Measurements from ENCODE around the gene FGFRL1. TPM values are rescaled to one million over a fixed set of nuclear protein-coding genes. Genes with fewer than 3 reads are reported as not detected.

FGFRL1 gene, protein sequence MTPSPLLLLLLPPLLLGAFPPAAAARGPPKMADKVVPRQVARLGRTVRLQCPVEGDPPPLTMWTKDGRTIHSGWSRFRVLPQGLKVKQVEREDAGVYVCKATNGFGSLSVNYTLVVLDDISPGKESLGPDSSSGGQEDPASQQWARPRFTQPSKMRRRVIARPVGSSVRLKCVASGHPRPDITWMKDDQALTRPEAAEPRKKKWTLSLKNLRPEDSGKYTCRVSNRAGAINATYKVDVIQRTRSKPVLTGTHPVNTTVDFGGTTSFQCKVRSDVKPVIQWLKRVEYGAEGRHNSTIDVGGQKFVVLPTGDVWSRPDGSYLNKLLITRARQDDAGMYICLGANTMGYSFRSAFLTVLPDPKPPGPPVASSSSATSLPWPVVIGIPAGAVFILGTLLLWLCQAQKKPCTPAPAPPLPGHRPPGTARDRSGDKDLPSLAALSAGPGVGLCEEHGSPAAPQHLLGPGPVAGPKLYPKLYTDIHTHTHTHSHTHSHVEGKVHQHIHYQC
- total RNA-seq (10 to 100 TPM; 15.8 to 31.1 TPM), polyA plus RNA-seq (10 to 100 TPM; 13.4 to 14.7 TPM)
- long read RNA-seq, donor 1, partial matches to known transcripts, result 0 of 4 reads
- long read RNA-seq, donor 1, other reads (novel, unspliced or antisense), result 0 of 4 reads
- long read RNA-seq, donor 2, result 0 reads
- long read RNA-seq, donor 3, partial matches to known transcripts, result 0 of 1 reads
- long read RNA-seq, donor 3, other reads (novel, unspliced or antisense), result 0 of 1 reads
- long read RNA-seq, donor 4, partial matches to known transcripts, result 0 of 1 reads
- long read RNA-seq, donor 4, other reads (novel, unspliced or antisense), result 0 of 1 reads
- long read RNA-seq, donor 5, partial matches to known transcripts, result 0 of 3 reads
- long read RNA-seq, donor 5, other reads (novel, unspliced or antisense), result 0 of 3 reads

DNA sequence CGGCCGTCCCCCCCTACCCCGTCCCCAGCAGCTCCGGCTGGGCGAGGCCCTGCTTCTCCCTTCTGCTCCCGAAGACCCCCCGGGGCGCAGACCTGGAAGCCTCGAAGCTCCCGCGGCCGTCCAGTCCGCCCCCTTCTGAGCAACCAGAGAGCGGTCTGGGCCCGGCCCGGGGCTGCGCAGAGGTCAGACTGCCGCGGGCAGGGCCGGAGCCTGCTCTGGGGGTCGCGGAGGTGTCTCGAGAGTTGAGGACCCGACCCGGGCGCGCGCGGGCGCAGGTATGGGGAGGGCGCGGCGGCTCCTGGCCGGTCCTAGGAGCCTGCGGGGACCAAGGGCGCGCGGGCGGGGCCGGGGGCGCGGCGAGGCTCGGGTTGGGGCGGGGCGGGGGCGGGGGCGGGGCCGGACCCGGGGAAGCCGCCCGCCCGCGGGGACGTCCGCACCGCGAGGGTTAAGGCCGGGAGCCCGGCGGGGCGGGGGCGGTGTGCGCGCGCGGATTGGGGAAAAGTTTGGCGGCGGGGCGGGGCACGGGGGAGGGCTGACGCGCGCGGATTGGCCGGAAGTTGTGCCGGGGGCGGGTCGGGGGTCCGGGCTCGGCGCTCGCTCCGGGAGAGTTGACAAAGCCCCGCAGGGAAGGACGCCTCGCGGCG lies at the start of gene FGFRL1:
FGFRL1 (plus strand) TSS at position 605 of the 644 bp plus-strand sequence. CDS start 860 bp downstream, outside the sequence.
- H3K9me3 ChIP-seq (ENCODE audit: control insufficient read depth in 4 of 4, insufficient read depth in 3 of 4, low read length in 3 of 4), result no peaks in the 10 kb centered on the region
- peaks cover 0 to 2% (median 0%) of the 10 kb centered on the region in 4 donors for H3K36me3 ChIP-seq (ENCODE audit: control insufficient read depth in 4 of 4, insufficient read depth in 4 of 4, low read length in 4 of 4)
- no peak within 1 kb of the TSS for H3K9ac ChIP-seq (ENCODE audit: insufficient read depth in 1 of 2, low read length in 2 of 2)
- peaks cover 0 to 23% (median 4%) of the 10 kb centered on the region in 5 donors for H3K4me1 ChIP-seq (ENCODE audit: control insufficient read depth in 5 of 5, insufficient read depth in 5 of 5, low read length in 5 of 5)
- H3K27me3 ChIP-seq (ENCODE audit: control insufficient read depth in 3 of 3, insufficient read depth in 3 of 3, low read length in 2 of 3), result peaks cover 0 to 30% (median 16%) of the 10 kb centered on the region in 3 donors
- 0 to 1% methylated on average over 24 to 89 of the region's 89 CpGs for WGBS, 2 donors
- DNase-seq (peak; percentile 90 to 95 (median 95)), ATAC-seq (ENCODE audit: insufficient read depth, low FRiP score) (peak; percentile 61)
- H3K4me3 ChIP-seq, result peak within 1 kb of the TSS; percentile 24
- peak within 1 kb of the TSS in 1 of 2 donors; percentile 82 for H3K27ac ChIP-seq (ENCODE audit: low read depth in 1 of 2, low read length in 1 of 2)
- TF ChIP-seq, protein P1, sequence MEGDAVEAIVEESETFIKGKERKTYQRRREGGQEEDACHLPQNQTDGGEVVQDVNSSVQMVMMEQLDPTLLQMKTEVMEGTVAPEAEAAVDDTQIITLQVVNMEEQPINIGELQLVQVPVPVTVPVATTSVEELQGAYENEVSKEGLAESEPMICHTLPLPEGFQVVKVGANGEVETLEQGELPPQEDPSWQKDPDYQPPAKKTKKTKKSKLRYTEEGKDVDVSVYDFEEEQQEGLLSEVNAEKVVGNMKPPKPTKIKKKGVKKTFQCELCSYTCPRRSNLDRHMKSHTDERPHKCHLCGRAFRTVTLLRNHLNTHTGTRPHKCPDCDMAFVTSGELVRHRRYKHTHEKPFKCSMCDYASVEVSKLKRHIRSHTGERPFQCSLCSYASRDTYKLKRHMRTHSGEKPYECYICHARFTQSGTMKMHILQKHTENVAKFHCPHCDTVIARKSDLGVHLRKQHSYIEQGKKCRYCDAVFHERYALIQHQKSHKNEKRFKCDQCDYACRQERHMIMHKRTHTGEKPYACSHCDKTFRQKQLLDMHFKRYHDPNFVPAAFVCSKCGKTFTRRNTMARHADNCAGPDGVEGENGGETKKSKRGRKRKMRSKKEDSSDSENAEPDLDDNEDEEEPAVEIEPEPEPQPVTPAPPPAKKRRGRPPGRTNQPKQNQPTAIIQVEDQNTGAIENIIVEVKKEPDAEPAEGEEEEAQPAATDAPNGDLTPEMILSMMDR (IDR thresholded peaks at IDR 0.05; ENCODE audit: control extremely low read depth, extremely low read depth), result no peak

DNA sequence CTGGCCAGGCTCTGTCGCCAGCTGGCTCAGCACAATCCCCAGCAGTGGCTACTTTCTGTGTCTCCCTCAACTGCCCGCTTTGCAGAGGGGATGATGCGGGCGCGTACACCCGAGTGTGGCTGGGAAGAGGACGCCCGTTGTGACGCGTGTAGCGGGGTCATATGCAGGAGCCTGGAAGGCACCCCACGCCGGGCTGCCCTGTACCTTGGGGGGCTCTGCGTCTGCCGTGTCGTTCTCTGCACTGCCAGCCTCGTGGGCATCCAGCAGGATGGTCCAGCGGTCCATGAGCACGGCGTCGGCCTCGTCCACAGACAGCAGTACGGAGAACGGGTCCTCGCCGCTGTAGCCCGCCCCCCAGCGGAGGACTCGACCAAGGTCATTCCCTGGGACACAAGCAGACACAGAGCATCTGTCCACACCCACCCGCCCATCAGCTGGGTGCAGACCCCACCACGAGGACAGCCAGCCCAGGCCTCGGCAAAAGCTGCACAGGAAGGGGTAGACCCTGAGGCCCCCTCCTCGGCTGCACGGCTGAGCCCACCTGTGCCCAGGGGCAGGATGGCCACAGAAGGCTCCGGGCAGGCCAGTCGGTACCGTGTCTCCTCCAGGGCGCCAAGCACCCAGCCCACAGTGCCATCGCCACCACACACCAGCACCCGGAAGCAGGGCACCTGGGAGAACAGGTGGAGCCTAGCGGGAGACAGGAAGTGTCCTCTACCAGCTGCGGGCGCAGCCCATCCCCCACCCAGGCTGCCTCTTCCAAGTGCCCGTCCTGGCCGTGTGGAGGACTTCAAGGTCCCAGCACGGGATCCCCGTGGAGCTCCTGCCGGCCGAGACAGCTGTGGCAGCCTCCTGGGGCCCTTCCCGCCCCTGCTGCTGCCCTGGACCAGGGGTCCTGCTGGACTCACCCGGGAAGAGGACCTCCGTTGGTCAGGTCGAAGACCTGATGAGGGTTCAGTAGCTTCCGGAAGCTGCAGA lies 48.9 kb upstream of the FGFRL1 start:
- no peak overlapping the region for H3K4me3 ChIP-seq
- H3K27me3 ChIP-seq (ENCODE audit: control insufficient read depth in 3 of 3, insufficient read depth in 3 of 3, low read length in 2 of 3), result no peaks in the 10 kb centered on the region
- no peaks in the 10 kb centered on the region for H3K4me1 ChIP-seq (ENCODE audit: control insufficient read depth in 5 of 5, insufficient read depth in 5 of 5, low read length in 5 of 5)
- 93 to 95% methylated on average over 52 to 54 of the region's 54 CpGs for WGBS, 2 donors
- peaks cover 0 to 79% (median 0%) of the 10 kb centered on the region in 4 donors for H3K36me3 ChIP-seq (ENCODE audit: control insufficient read depth in 4 of 4, insufficient read depth in 4 of 4, low read length in 4 of 4)
- no peak overlapping the region for H3K27ac ChIP-seq (ENCODE audit: low read depth in 1 of 2, low read length in 1 of 2)
- DNase-seq, result peak in 1 of 3 donors; percentile 11
- H3K9me3 ChIP-seq (ENCODE audit: control insufficient read depth in 4 of 4, insufficient read depth in 3 of 4, low read length in 3 of 4), result no peaks in the 10 kb centered on the region
- ATAC-seq (ENCODE audit: insufficient read depth, low FRiP score), result no peak
- no peak overlapping the region for H3K9ac ChIP-seq (ENCODE audit: insufficient read depth in 1 of 2, low read length in 2 of 2)
- TF ChIP-seq, protein P1 (IDR thresholded peaks at IDR 0.05; ENCODE audit: control extremely low read depth, extremely low read depth), result no peak
